ENCODE measurements around the gene PADI2. TPM values are rescaled to one million over a fixed set of nuclear protein-coding genes. Genes with fewer than 3 reads are reported as not detected.

Gene PADI2
- total RNA-seq, 1 donor, result under 0.01 TPM

GRCh38 chr1:17017435-17017834 lies 101.8 kb downstream of the PADI2 start:
- H3K27ac ChIP-seq (ENCODE audit: low read depth, low read length), result no peak overlapping the region
- no peak overlapping the region for H3K4me3 ChIP-seq (ENCODE audit: insufficient read depth, low read length)
- H3K36me3 ChIP-seq (ENCODE audit: insufficient read depth, low read length), result peaks cover 44% of the 10 kb centered on the region
- H4K20me1 ChIP-seq (ENCODE audit: insufficient read depth, low read length), result no peaks in the 10 kb centered on the region
- no peak overlapping the region for H2AFZ ChIP-seq (ENCODE audit: low read length)
- H3K9me3 ChIP-seq (ENCODE audit: low read depth, low read length), result no peaks in the 10 kb centered on the region
- H3K79me2 ChIP-seq (ENCODE audit: insufficient read depth, low read length), result no peaks in the 10 kb centered on the region
- H3K4me2 ChIP-seq (ENCODE audit: insufficient read depth, low read length), result no peak overlapping the region
- no peaks in the 10 kb centered on the region for H3K27me3 ChIP-seq (ENCODE audit: insufficient read depth, low read length)
- no peak for DNase-seq (ENCODE audit: insufficient read length, low spot score, missing footprints)
- peaks cover 22% of the 10 kb centered on the region for H3K4me1 ChIP-seq (ENCODE audit: insufficient read depth, low read length)
- TF ChIP-seq, protein P1, sequence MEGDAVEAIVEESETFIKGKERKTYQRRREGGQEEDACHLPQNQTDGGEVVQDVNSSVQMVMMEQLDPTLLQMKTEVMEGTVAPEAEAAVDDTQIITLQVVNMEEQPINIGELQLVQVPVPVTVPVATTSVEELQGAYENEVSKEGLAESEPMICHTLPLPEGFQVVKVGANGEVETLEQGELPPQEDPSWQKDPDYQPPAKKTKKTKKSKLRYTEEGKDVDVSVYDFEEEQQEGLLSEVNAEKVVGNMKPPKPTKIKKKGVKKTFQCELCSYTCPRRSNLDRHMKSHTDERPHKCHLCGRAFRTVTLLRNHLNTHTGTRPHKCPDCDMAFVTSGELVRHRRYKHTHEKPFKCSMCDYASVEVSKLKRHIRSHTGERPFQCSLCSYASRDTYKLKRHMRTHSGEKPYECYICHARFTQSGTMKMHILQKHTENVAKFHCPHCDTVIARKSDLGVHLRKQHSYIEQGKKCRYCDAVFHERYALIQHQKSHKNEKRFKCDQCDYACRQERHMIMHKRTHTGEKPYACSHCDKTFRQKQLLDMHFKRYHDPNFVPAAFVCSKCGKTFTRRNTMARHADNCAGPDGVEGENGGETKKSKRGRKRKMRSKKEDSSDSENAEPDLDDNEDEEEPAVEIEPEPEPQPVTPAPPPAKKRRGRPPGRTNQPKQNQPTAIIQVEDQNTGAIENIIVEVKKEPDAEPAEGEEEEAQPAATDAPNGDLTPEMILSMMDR (IDR thresholded peaks at IDR 0.05; ENCODE audit: extremely low read depth, low read depth, low read length), result no peak

Other genes starting within 250 kb of the PADI2 start
- under 0.01 TPM in 1 of 2 replicates, not detected in the other for gene RNU1-2, start 223.5 kb downstream of the PADI2 start, total RNA-seq
- 15.0 and 20.3 TPM in 2 replicates for gene CROCC, start 197.5 kb downstream of the PADI2 start, total RNA-seq
- gene MFAP2, start 138.8 kb downstream of the PADI2 start, total RNA-seq, result 61.2 and 72.2 TPM in 2 replicates
- 30.6 and 34.4 TPM in 2 replicates for gene ATP13A2, start 107.5 kb downstream of the PADI2 start, total RNA-seq
- 87.6 and 87.8 TPM in 2 replicates for gene SDHB, start 65.4 kb downstream of the PADI2 start, total RNA-seq
- gene PADI1, start 85.7 kb upstream of the PADI2 start, total RNA-seq, result under 0.01 TPM in 2 replicates
- not detected in 2 replicates for gene PADI3, start 129.6 kb upstream of the PADI2 start, total RNA-seq
- not detected in 2 replicates for gene PADI4, start 188.7 kb upstream of the PADI2 start, total RNA-seq

Data from osteoblast (primary cell).